Measurements from ENCODE around the gene NUFIP1.
"Not testable (repeated sequence)": the region's sequence is repeated elsewhere in the genome, so short reads cannot be mapped to it uniquely, and the experiment has no call there.

Gene NUFIP1

GRCh38 chr13:44969551-44970484, 19.5 kb downstream of the NUFIP1 start:
- DNase-seq = no peak

- DNase-seq = no peak
Measured at GRCh38 chr13:44968434-44968815, 20.8 kb downstream of the NUFIP1 start.

- DNase-seq = no peak
Measured at GRCh38 chr13:44967704-44968433, 21.4 kb downstream of the NUFIP1 start.

GRCh38 chr13:44961997-44962396, 27.3 kb downstream of the NUFIP1 start:
- DNase-seq = no peak

- no peak for DNase-seq
Measured at GRCh38 chr13:44955406-44955805, 33.9 kb downstream of the NUFIP1 start.

- DNase-seq = no peak
Measured at GRCh38 chr13:44954224-44954623, 35.0 kb downstream of the NUFIP1 start.

- DNase-seq = no peak
Measured at GRCh38 chr13:44952671-44953070, 36.6 kb downstream of the NUFIP1 start.

GRCh38 chr13:44951184-44951583, 38.1 kb downstream of the NUFIP1 start:
- DNase-seq = no peak

- not testable (repeated sequence) for DNase-seq
Measured at GRCh38 chr13:44943411-44943810, 45.9 kb downstream of the NUFIP1 start.

- no peak for DNase-seq
Measured at GRCh38 chr13:44938854-44939253, 50.4 kb downstream of the NUFIP1 start.

GRCh38 chr13:44936246-44936645, 53.0 kb downstream of the NUFIP1 start:
- no peak for DNase-seq

GRCh38 chr13:44934724-44935123, 54.5 kb downstream of the NUFIP1 start:
- DNase-seq = no peak

- no peak for DNase-seq
Measured at GRCh38 chr13:44932850-44933251, 56.4 kb downstream of the NUFIP1 start.

GRCh38 chr13:44932171-44932849, 57.0 kb downstream of the NUFIP1 start:
- no peak for DNase-seq

- no peak for DNase-seq
Measured at GRCh38 chr13:44930963-44931623, 58.2 kb downstream of the NUFIP1 start.

GRCh38 chr13:44930280-44930679, 59.0 kb downstream of the NUFIP1 start:
- no peak for DNase-seq

- DNase-seq = no peak
Measured at GRCh38 chr13:44929692-44930091, 59.6 kb downstream of the NUFIP1 start.

GRCh38 chr13:44927968-44928367, 61.3 kb downstream of the NUFIP1 start:
- no peak for DNase-seq

- DNase-seq = no peak
Measured at GRCh38 chr13:44921931-44922758, 67.1 kb downstream of the NUFIP1 start.

GRCh38 chr13:44921246-44921877, 67.9 kb downstream of the NUFIP1 start:
- no peak for DNase-seq

GRCh38 chr13:44920013-44920412, 69.3 kb downstream of the NUFIP1 start:
- no peak for DNase-seq
